HEK293 (cell line): ENCODE measurements around the gene CLDN7.
A peak's percentile ranks its signal among the peaks of the same experiment; 100 is the strongest.

Source experiments
- AEBP2 ChIP-seq: fragments of 450-650 bp; formaldehyde crosslinking; IDR thresholded peaks from 2 replicates; pipeline ENCODE4 v1.5.1; 2016; ENCODE audit warnings: missing biosample characterization, missing genetic modification characterization, borderline replicate concordance
- BCL11A ChIP-seq: fragments of 450-650 bp; formaldehyde crosslinking; IDR thresholded peaks from 2 replicates; pipeline ENCODE4 v1.5.1; 2016; ENCODE audit warnings: low read depth, missing biosample characterization, missing genetic modification characterization
- HOXA7 ChIP-seq: sonication (generic); formaldehyde crosslinking; IDR thresholded peaks from 2 replicates; pipeline ENCODE4 v1.8.1; 2022; ENCODE audit warnings: missing genetic modification reagents, borderline replicate concordance
- INSM2 ChIP-seq: fragments of 450-650 bp; formaldehyde crosslinking; IDR thresholded peaks from 2 replicates; pipeline ENCODE4 v1.5.1; 2016; ENCODE audit warnings: missing biosample characterization, missing genetic modification characterization
- OVOL3 ChIP-seq: fragments of 450-650 bp; formaldehyde crosslinking; IDR thresholded peaks from 2 replicates; pipeline ENCODE4 v1.5.1; 2016; ENCODE audit warnings: missing biosample characterization, missing genetic modification characterization
- PRDM6 ChIP-seq: fragments of 450-650 bp; formaldehyde crosslinking; IDR thresholded peaks from 2 replicates; pipeline ENCODE4 v1.5.1; 2017; ENCODE audit warnings: missing biosample characterization, missing genetic modification characterization
- REPIN1 ChIP-seq: fragments of 450-650 bp; formaldehyde crosslinking; IDR thresholded peaks from 2 replicates; pipeline ENCODE4 v1.5.1; 2017; ENCODE audit warnings: missing biosample characterization, missing genetic modification characterization, low read depth
- TCF7L2 ChIP-seq: IDR thresholded peaks from 2 replicates; pipeline ENCODE4 v1.6.1; 2011; ENCODE audit warnings: low read depth, mild to moderate bottlenecking, inconsistent platforms, low read length, moderate library complexity, borderline replicate concordance
- TSHZ1 ChIP-seq: fragments of 450-650 bp; formaldehyde crosslinking; IDR thresholded peaks from 2 replicates; pipeline ENCODE4 v1.5.1; 2016; ENCODE audit warnings: missing biosample characterization, missing genetic modification characterization, borderline replicate concordance
- ZBTB21 ChIP-seq: fragments of 450-650 bp; formaldehyde crosslinking; IDR thresholded peaks from 2 replicates; pipeline ENCODE4 v1.5.1; 2017; ENCODE audit warnings: missing biosample characterization, missing genetic modification characterization
- ZBTB26 ChIP-seq: fragments of 450-650 bp; formaldehyde crosslinking; optimal IDR thresholded peaks from 2 replicates; pipeline ENCODE3; 2016; ENCODE audit warnings: missing biosample characterization, mild to moderate bottlenecking, missing genetic modification characterization
- ZNF10 ChIP-seq: fragments of 450-650 bp; formaldehyde crosslinking; IDR thresholded peaks from 2 replicates; pipeline ENCODE4 v1.5.1; 2017; ENCODE audit warnings: missing biosample characterization, missing genetic modification characterization
- ZNF146 ChIP-seq: fragments of 450-650 bp; formaldehyde crosslinking; IDR thresholded peaks from 2 replicates; pipeline ENCODE4 v1.5.1; 2016; ENCODE audit warnings: missing biosample characterization, missing genetic modification characterization
- ZNF157 ChIP-seq: fragments of 450-650 bp; formaldehyde crosslinking; IDR thresholded peaks from 2 replicates; pipeline ENCODE4 v1.5.1; 2016; ENCODE audit warnings: missing biosample characterization, missing genetic modification characterization
- ZNF174 ChIP-seq: fragments of 450-650 bp; formaldehyde crosslinking; IDR thresholded peaks from 2 replicates; pipeline ENCODE4 v1.5.0; 2017; ENCODE audit warnings: missing biosample characterization, mild to moderate bottlenecking, missing genetic modification characterization
- ZNF184 ChIP-seq: fragments of 450-650 bp; IDR thresholded peaks from 2 replicates; pipeline ENCODE4 v1.5.1; 2018; ENCODE audit warnings: missing biosample characterization, mild to moderate bottlenecking, missing genetic modification characterization
- ZNF354C ChIP-seq: fragments of 450-650 bp; formaldehyde crosslinking; IDR thresholded peaks from 2 replicates; pipeline ENCODE4 v1.5.1; 2016; ENCODE audit warnings: missing biosample characterization, missing genetic modification characterization, low read depth, borderline replicate concordance
- ZNF37A ChIP-seq: fragments of 450-650 bp; IDR thresholded peaks from 2 replicates; pipeline ENCODE4 v1.5.1; 2018; ENCODE audit warnings: missing biosample characterization, missing genetic modification characterization
- ZNF416 ChIP-seq: fragments of 450-650 bp; formaldehyde crosslinking; IDR thresholded peaks from 2 replicates; pipeline ENCODE4 v1.5.1; 2016; ENCODE audit warnings: missing biosample characterization, missing genetic modification characterization
- ZNF488 ChIP-seq: fragments of 450-650 bp; formaldehyde crosslinking; IDR thresholded peaks from 2 replicates; pipeline ENCODE4 v1.5.1; 2016; ENCODE audit warnings: missing biosample characterization, missing genetic modification characterization
- ZNF596 ChIP-seq: fragments of 450-650 bp; IDR thresholded peaks from 2 replicates; pipeline ENCODE4 v1.5.0; 2018; ENCODE audit warnings: missing biosample characterization, mild to moderate bottlenecking, missing genetic modification characterization, moderate library complexity
- ZNF610 ChIP-seq: fragments of 450-650 bp; formaldehyde crosslinking; IDR thresholded peaks from 2 replicates; pipeline ENCODE4 v1.5.1; 2016; ENCODE audit warnings: missing biosample characterization, missing genetic modification characterization, borderline replicate concordance
- ZNF623 ChIP-seq: fragments of 450-650 bp; formaldehyde crosslinking; IDR thresholded peaks from 2 replicates; pipeline ENCODE4 v1.5.1; 2016; ENCODE audit warnings: missing biosample characterization, missing genetic modification characterization
- ZNF629 ChIP-seq: fragments of 450-650 bp; formaldehyde crosslinking; IDR thresholded peaks from 2 replicates; pipeline ENCODE4 v1.5.1; 2017; ENCODE audit warnings: missing biosample characterization, missing genetic modification characterization
- ZNF664 ChIP-seq: fragments of 450-650 bp; formaldehyde crosslinking; IDR thresholded peaks from 2 replicates; pipeline ENCODE4 v1.5.1; 2016; ENCODE audit warnings: missing biosample characterization, missing genetic modification characterization
- ZNF692 ChIP-seq: fragments of 450-650 bp; formaldehyde crosslinking; IDR thresholded peaks from 2 replicates; pipeline ENCODE4 v1.5.1; 2016; ENCODE audit warnings: missing biosample characterization, missing genetic modification characterization

The CLDN7 gene

GRCh38 chr17:7242717-7243452 is 19.4 kb downstream of the CLDN7 start (continued):
- no peak for TF ChIP-seq ZNF596
- no peak for TF ChIP-seq PRDM6 (tag by site-specific recombination)
- peak; percentile 62; the same call in 1 of the 2 replicates for TF ChIP-seq ZNF488 (tag by site-specific recombination)
- TF ChIP-seq ZNF623 (tag by site-specific recombination), result peak; percentile 56; the same call in 1 of the 2 replicates
- 0 out of 2 replicates have a peak, but pooled peaks have one; percentile 23 for TF ChIP-seq ZNF184 (tag by site-specific recombination)
- no peak for TF ChIP-seq ZNF354C (tag by site-specific recombination)
- TF ChIP-seq HOXA7 (CRISPR knock-in tag), result no peak
- TF ChIP-seq OVOL3 (tag by site-specific recombination), result peak; percentile 94
- TF ChIP-seq ZNF416 (tag by site-specific recombination), result no peak
- TF ChIP-seq BCL11A, result peak; percentile 83
- TF ChIP-seq ZNF692, result peak; percentile 70; the same call in 1 of the 2 replicates
- peak; percentile 89 for TF ChIP-seq ZNF610 (tag by site-specific recombination)
- TF ChIP-seq ZNF37A (tag by site-specific recombination), result no peak
- peak; percentile 46 for TF ChIP-seq ZBTB26
- no peak for TF ChIP-seq ZNF174 (tag by site-specific recombination)
- no peak for TF ChIP-seq AEBP2 (tag by site-specific recombination)
- peak; percentile 95 for TF ChIP-seq TSHZ1
- peak; percentile 97 for TF ChIP-seq INSM2
- TF ChIP-seq ZNF10 (tag by site-specific recombination), result 0 out of 2 replicates have a peak, but pooled peaks have one; percentile 43
- TF ChIP-seq ZBTB21 (tag by site-specific recombination), result peak; percentile 86
- TF ChIP-seq ZNF157 (tag by site-specific recombination), result no peak
- peak; percentile 88 for TF ChIP-seq ZNF629 (tag by site-specific recombination)
- TF ChIP-seq ZNF664 (tag by site-specific recombination), result peak; percentile 89
- TF ChIP-seq ZNF146 (tag by site-specific recombination), result peak; percentile 93
- peak; percentile 95 for TF ChIP-seq REPIN1
- no peak for TF ChIP-seq TCF7L2
